H9 (cell line): ENCODE measurements around the gene PCDHA12. TPM values are rescaled to one million over a fixed set of nuclear protein-coding genes. Genes with fewer than 3 reads are reported as not detected.
A peak's percentile ranks its signal among the peaks of the same experiment; 100 is the strongest.
"Not testable (repeated sequence)": the region's sequence is repeated elsewhere in the genome, so short reads cannot be mapped to it uniquely, and the experiment has no call there.

Source experiments
- DNase-seq: peaks from one replicate; pipeline ENCODE4 v3.0.0-alpha.2; 2017
- H2AFZ ChIP-seq: one replicate; pipeline ENCODE4 v1.6.1; 2013; ENCODE audit warnings: mild to moderate bottlenecking, low read length, control low read depth, moderate library complexity
- H2AK5ac ChIP-seq: 2 replicates; pipeline ENCODE4 v1.6.1; 2013; ENCODE audit warnings: low read length, control low read depth, mixed read lengths; ENCODE audit not compliant: insufficient read length
- H2BK120ac ChIP-seq: one replicate; pipeline ENCODE4 v1.6.1; 2013; ENCODE audit warnings: low read depth, mild to moderate bottlenecking, low read length, control low read depth, inconsistent platforms; ENCODE audit not compliant: poor library complexity, severe bottlenecking
- H2BK12ac ChIP-seq: 2 replicates; pipeline ENCODE4 v1.6.1; 2013; ENCODE audit warnings: low read length, control low read depth, mixed read lengths, low read depth; ENCODE audit not compliant: insufficient read length
- H2BK15ac ChIP-seq: 2 replicates; pipeline ENCODE4 v1.6.1; 2013; ENCODE audit warnings: low read depth, low read length, control low read depth
- H2BK20ac ChIP-seq: one replicate; pipeline ENCODE4 v1.6.1; 2013; ENCODE audit warnings: low read depth, mild to moderate bottlenecking, low read length, control low read depth, inconsistent platforms; ENCODE audit not compliant: poor library complexity, severe bottlenecking
- H2BK5ac ChIP-seq: 2 replicates; pipeline ENCODE4 v1.6.1; 2013; ENCODE audit warnings: low read length, control low read depth, mixed read lengths; ENCODE audit not compliant: insufficient read length
- H3K14ac ChIP-seq: 2 replicates; pipeline ENCODE4 v1.6.1; 2013; ENCODE audit warnings: low read length, control low read depth; ENCODE audit not compliant: insufficient read depth
- H3K18ac ChIP-seq: 2 replicates; pipeline ENCODE4 v1.6.1; 2013; ENCODE audit warnings: low read depth, mild to moderate bottlenecking, mixed read lengths, low read length, control low read depth; ENCODE audit not compliant: insufficient read length
- H3K23ac ChIP-seq: 2 replicates; pipeline ENCODE4 v1.6.1; 2013; ENCODE audit warnings: low read length, control low read depth, mixed read lengths, low read depth; ENCODE audit not compliant: insufficient read length
- H3K23me2 ChIP-seq: 2 replicates; pipeline ENCODE4 v1.6.1; 2013; ENCODE audit warnings: low read depth, mild to moderate bottlenecking, mixed read lengths, low read length, control low read depth; ENCODE audit not compliant: insufficient read length, poor library complexity, severe bottlenecking
- H3K27ac ChIP-seq: 2 replicates; pipeline ENCODE4 v1.5.1; 2013; ENCODE audit warnings: low read length, control low read depth, mixed read lengths, low read depth; ENCODE audit not compliant: insufficient read length
- H3K27me3 ChIP-seq: 2 replicates; pipeline ENCODE4 v1.6.1; 2013; ENCODE audit warnings: low read length, control low read depth, inconsistent platforms; ENCODE audit not compliant: insufficient read depth
- H3K4ac ChIP-seq: 2 replicates; pipeline ENCODE4 v1.6.1; 2013; ENCODE audit warnings: low read depth, mild to moderate bottlenecking, control low read depth, inconsistent platforms, low read length, moderate library complexity
- H3K4me1 ChIP-seq: 2 replicates; pipeline ENCODE4 v1.6.1; 2013; ENCODE audit warnings: low read length, control low read depth, inconsistent platforms; ENCODE audit not compliant: insufficient read depth
- H3K4me2 ChIP-seq: 2 replicates; pipeline ENCODE4 v1.6.1; 2013; ENCODE audit warnings: low read length, control low read depth, mixed read lengths; ENCODE audit not compliant: insufficient read length, insufficient read depth
- H3K56ac ChIP-seq: 2 replicates; pipeline ENCODE4 v1.6.1; 2013; ENCODE audit warnings: low read depth, mild to moderate bottlenecking, mixed read lengths, low read length, control low read depth; ENCODE audit not compliant: insufficient read length
- H3K79me1 ChIP-seq: 2 replicates; pipeline ENCODE4 v1.6.1; 2013; ENCODE audit warnings: low read depth, mild to moderate bottlenecking, moderate library complexity, low read length, control low read depth, inconsistent platforms; ENCODE audit not compliant: insufficient read depth, poor library complexity, severe bottlenecking
- H3K79me2 ChIP-seq: 2 replicates; pipeline ENCODE4 v1.6.1; 2013; ENCODE audit warnings: low read length, control low read depth, inconsistent platforms; ENCODE audit not compliant: insufficient read depth
- H3K9ac ChIP-seq: 2 replicates; pipeline ENCODE4 v1.6.1; 2013; ENCODE audit warnings: low read length, control low read depth, mixed read lengths; ENCODE audit not compliant: insufficient read length; ENCODE audit errors: extremely low read depth
- H3K9me3 ChIP-seq: one replicate; pipeline ENCODE4 v1.6.1; 2013; ENCODE audit warnings: low read depth, low read length, inconsistent platforms; ENCODE audit not compliant: control insufficient read depth
- H3T11ph ChIP-seq: one replicate; pipeline ENCODE4 v1.6.1; 2013; ENCODE audit warnings: mild to moderate bottlenecking, low read length, control low read depth, inconsistent platforms
- H4K20me1 ChIP-seq: one replicate; pipeline ENCODE4 v1.6.1; 2013; ENCODE audit not compliant: control insufficient read depth, insufficient read length, insufficient read depth
- H4K5ac ChIP-seq: 2 replicates; pipeline ENCODE4 v1.6.1; 2013; ENCODE audit warnings: low read depth, mild to moderate bottlenecking, mixed read lengths, low read length, control low read depth; ENCODE audit not compliant: insufficient read length
- H4K8ac ChIP-seq: replicated peaks from 2 replicates; pipeline ENCODE4 v1.6.1; 2013; ENCODE audit warnings: low read length, control low read depth, mixed read lengths, low read depth; ENCODE audit not compliant: insufficient read length
- H4K91ac ChIP-seq: 2 replicates; pipeline ENCODE4 v1.6.1; 2013; ENCODE audit warnings: low read depth, mild to moderate bottlenecking, moderate library complexity, mixed read lengths, low read length, control low read depth; ENCODE audit not compliant: insufficient read length
- H3K27ac Mint-ChIP-seq, 3 experiments: 2 replicates in 2 of 3; 3 replicates in 1 of 3; pipeline ENCODE4 v1.8.0; 2020 to 2021; ENCODE audit warnings: mixed read lengths in 3 of 3, mild to moderate bottlenecking in 1 of 3, moderate library complexity in 1 of 3
- H3K27me3 Mint-ChIP-seq: 2 replicates; pipeline ENCODE4 v1.8.0; 2021; ENCODE audit warnings: low read depth, mild to moderate bottlenecking, moderate library complexity, mixed read lengths
- H3K36me3 Mint-ChIP-seq, 3 experiments: 2 replicates in 2 of 3; 3 replicates in 1 of 3; pipeline ENCODE4 v1.8.0; 2020 to 2021; ENCODE audit warnings: low read depth in 3 of 3, mixed read lengths in 3 of 3; ENCODE audit not compliant: insufficient read depth in 1 of 3
- H3K4me1 Mint-ChIP-seq, 2 experiments: 2 replicates each; pipeline ENCODE4 v1.8.0; 2020; ENCODE audit warnings: mixed read lengths in 2 of 2
- H3K4me3 Mint-ChIP-seq, 2 experiments: 2 replicates in 1 of 2; 3 replicates in 1 of 2; pipeline ENCODE4 v1.8.0; 2020 to 2021; ENCODE audit warnings: mild to moderate bottlenecking in 2 of 2, mixed read lengths in 2 of 2, moderate library complexity in 1 of 2
- H3K9me3 Mint-ChIP-seq, 2 experiments: 2 replicates in 1 of 2; 3 replicates in 1 of 2; pipeline ENCODE4 v1.8.0; 2020; ENCODE audit warnings: mild to moderate bottlenecking in 2 of 2, mixed read lengths in 2 of 2, moderate library complexity in 1 of 2
- WGBS: extraction: QIAGEN DNeasy Blood & Tissue Kit; methylation state at CpG from one replicate; pipeline ENCODE4 v1.1.7; 2013; ENCODE audit warnings: missing lambda C conversion rate, low lambda C conversion rate, mixed read lengths; ENCODE audit not compliant: insufficient read length; ENCODE audit errors: extremely low coverage; 5-methylcytosine and 5-hydroxymethylcytosine counted together
- total RNA-seq: library from RNA; stranded (reverse); gene quantifications from 2 replicates; pipeline ENCODE4 v1.2.1, GENCODE V29; 2021
- TF ChIP-seq, protein P1 (sequence below): fragments of 200-600 bp; sonication (generic); conservative IDR thresholded peaks from 3 replicates; pipeline ENCODE4 v1.8.0; 2021; ENCODE audit warnings: antibody characterized with exemption, mild to moderate bottlenecking

Gene PCDHA12
- total RNA-seq, 1 experiment from 2014 or later = 7.2 TPM

DNA sequence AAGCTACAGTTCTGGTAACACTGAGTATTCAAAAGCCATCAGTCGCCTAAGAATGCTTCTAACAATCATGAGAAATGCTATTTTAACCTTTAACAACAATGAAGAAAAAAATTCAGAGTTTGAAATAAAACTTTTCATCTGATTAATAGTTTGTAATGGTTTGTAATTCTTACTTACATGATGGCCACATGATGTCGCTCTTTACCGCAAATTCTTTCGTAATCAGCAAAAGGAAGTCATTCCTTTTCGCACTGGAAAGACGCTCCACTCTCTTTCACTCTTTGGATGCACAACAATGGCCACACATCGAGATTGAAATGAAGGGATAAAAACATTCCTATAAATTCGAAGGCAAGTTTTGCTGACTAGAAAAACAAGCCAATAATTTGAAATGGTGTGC, 41.1 kb upstream of the PCDHA12 start, which contains the start of gene PCDHA7:
TSS of gene PCDHA7 (plus strand) at position 277 of the 400 bp plus-strand sequence. CDS start at position 392, 115 bp downstream.
- no peak within 1 kb of the TSS for H3K27ac Mint-ChIP-seq
- Histone ChIP-seq H4K91ac (no peak within 1 kb of the TSS), H2BK20ac (no peak within 1 kb of the TSS), H2BK120ac (no peak within 1 kb of the TSS), H3K4me2 (no peak within 1 kb of the TSS), H4K5ac (no peak within 1 kb of the TSS), H2AK5ac (no peak within 1 kb of the TSS), H3K79me1 (no peaks in the 10 kb centered on the region), H3K4me1 (no peaks in the 10 kb centered on the region), H4K20me1 (no peaks in the 10 kb centered on the region), H3K18ac (no peak within 1 kb of the TSS), H3K4ac (no peak within 1 kb of the TSS), H2AFZ (no peak within 1 kb of the TSS), H3K23ac (no peak within 1 kb of the TSS), H3T11ph (no peak within 1 kb of the TSS), H2BK5ac (no peak within 1 kb of the TSS), H3K79me2 (no peaks in the 10 kb centered on the region), H3K9me3 (no peaks in the 10 kb centered on the region), H2BK12ac (no peak within 1 kb of the TSS), H3K9ac (no peak within 1 kb of the TSS), H3K27ac (no peak within 1 kb of the TSS), H3K56ac (no peak within 1 kb of the TSS), H3K23me2 (no peaks in the 10 kb centered on the region), H2BK15ac (no peak within 1 kb of the TSS), H4K8ac (no peak within 1 kb of the TSS), H3K14ac (no peak within 1 kb of the TSS), H3K27me3 (no peaks in the 10 kb centered on the region)
- peaks cover 0 to 5% of the 10 kb centered on the region in 2 experiments; a peak in 1 of 4 replicates for H3K4me1 Mint-ChIP-seq
- peaks cover 25 to 28% of the 10 kb centered on the region in 2 experiments for H3K9me3 Mint-ChIP-seq
- DNase-seq = no peak
- TF ChIP-seq, protein P1, sequence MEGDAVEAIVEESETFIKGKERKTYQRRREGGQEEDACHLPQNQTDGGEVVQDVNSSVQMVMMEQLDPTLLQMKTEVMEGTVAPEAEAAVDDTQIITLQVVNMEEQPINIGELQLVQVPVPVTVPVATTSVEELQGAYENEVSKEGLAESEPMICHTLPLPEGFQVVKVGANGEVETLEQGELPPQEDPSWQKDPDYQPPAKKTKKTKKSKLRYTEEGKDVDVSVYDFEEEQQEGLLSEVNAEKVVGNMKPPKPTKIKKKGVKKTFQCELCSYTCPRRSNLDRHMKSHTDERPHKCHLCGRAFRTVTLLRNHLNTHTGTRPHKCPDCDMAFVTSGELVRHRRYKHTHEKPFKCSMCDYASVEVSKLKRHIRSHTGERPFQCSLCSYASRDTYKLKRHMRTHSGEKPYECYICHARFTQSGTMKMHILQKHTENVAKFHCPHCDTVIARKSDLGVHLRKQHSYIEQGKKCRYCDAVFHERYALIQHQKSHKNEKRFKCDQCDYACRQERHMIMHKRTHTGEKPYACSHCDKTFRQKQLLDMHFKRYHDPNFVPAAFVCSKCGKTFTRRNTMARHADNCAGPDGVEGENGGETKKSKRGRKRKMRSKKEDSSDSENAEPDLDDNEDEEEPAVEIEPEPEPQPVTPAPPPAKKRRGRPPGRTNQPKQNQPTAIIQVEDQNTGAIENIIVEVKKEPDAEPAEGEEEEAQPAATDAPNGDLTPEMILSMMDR = 0 out of 3 replicates have a peak, but pooled peaks have one; percentile 19
- H3K36me3 Mint-ChIP-seq = peaks cover 17 to 44% (median 19%) of the 10 kb centered on the region in 3 experiments
- peak within 1 kb of the TSS in 1 of 2 experiments; percentile 33; a peak in 1 of 5 replicates for H3K4me3 Mint-ChIP-seq
- no CpG with 5 or more reads among the region's 8 CpGs for WGBS
- no peaks in the 10 kb centered on the region for H3K27me3 Mint-ChIP-seq

DNA sequence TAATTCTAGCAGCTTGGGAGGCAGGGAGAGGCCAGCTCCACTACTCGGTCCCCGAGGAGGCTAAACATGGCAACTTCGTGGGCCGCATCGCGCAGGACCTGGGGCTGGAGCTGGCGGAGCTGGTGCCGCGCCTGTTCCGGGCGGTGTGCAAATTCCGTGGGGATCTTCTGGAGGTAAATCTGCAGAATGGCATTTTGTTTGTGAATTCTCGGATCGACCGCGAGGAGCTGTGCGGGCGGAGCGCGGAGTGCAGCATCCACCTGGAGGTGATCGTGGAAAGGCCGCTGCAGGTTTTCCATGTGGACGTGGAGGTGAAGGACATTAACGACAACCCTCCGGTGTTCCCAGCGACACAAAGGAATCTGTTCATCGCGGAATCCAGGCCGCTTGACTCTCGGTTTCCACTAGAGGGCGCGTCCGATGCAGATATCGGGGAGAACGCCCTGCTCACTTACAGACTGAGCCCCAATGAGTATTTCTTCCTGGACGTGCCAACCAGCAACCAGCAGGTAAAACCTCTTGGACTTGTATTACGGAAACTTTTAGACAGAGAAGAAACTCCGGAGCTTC, 40.6 kb upstream of the PCDHA12 start:
- not testable (repeated sequence) for H3K18ac ChIP-seq, H3K4me1 ChIP-seq

More for the DNA sequence above, 40.6 kb upstream of the PCDHA12 start:
- not testable (repeated sequence) for H3K27me3 ChIP-seq, H2BK5ac ChIP-seq, H3K79me1 ChIP-seq, H3K56ac ChIP-seq, H4K8ac ChIP-seq, DNase-seq, H3K27ac ChIP-seq, H3K14ac ChIP-seq, H2BK12ac ChIP-seq, H4K5ac ChIP-seq, H3K27me3 Mint-ChIP-seq, H3K4ac ChIP-seq, H3K79me2 ChIP-seq, H4K91ac ChIP-seq, H2BK15ac ChIP-seq, H2BK20ac ChIP-seq, H2AK5ac ChIP-seq, H2BK120ac ChIP-seq, H3K23me2 ChIP-seq, H3K9me3 ChIP-seq, H3T11ph ChIP-seq, H3K23ac ChIP-seq, H3K9ac ChIP-seq, H4K20me1 ChIP-seq, H3K4me2 ChIP-seq, H3K27ac Mint-ChIP-seq, H2AFZ ChIP-seq, H3K4me1 Mint-ChIP-seq
- WGBS = no CpG with 5 or more reads among the region's 38 CpGs
- Mint-ChIP-seq H3K36me3 (peaks cover 14 to 38% (median 15%) of the 10 kb centered on the region in 3 experiments), H3K9me3 (peaks cover 20 to 26% of the 10 kb centered on the region in 2 experiments), H3K4me3 (peak overlapping the region in 1 of 2 experiments; percentile 33; a peak in 1 of 5 replicates)
